ENCODE data around the gene SLC9A6.

- TF ChIP-seq CTCF (IDR thresholded peaks at IDR 0.05) (no peak), POLR2A (IDR thresholded peaks at IDR 0.05) (no peak)
Measured at GRCh38 chrX:135977611-135978010, 7.6 kb upstream of the SLC9A6 start.
